ENCODE measurements around the gene PIK3R5.
"Not testable (repeated sequence)": the region's sequence is repeated elsewhere in the genome, so short reads cannot be mapped to it uniquely, and the experiment has no call there.

Gene PIK3R5

DNA sequence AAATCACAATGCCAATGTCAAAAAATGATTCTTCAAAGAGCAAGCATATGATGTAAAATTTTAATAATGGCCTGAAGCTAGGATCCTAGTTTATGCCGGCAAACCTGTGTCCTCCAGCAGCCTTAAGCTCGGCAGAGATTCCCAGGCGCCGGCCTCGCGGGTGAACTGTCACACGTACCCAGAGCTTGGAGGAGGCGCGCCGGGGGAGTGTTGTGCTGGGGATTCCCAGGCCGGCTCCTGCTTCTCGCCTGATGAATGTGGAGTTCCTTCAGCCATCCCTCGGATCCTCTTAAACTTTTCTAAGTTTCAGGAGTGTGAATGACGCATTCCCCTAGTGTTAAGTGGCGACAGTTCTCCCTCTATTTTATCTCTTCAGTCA, 36.7 kb upstream of the PIK3R5 start:
- TF ChIP-seq JUND (IDR thresholded peaks at IDR 0.05; ENCODE audit: low read depth) = no peak
- in situ Hi-C loops (cut with HindIII; ENCODE audit: low pct_unique_long_range_greater_than_20kb, low sequenced_read_pairs) = no loop called here
- DNase-seq (ENCODE audit: low read depth in 1 of 2, low spot score in 1 of 2) = no peak

DNA sequence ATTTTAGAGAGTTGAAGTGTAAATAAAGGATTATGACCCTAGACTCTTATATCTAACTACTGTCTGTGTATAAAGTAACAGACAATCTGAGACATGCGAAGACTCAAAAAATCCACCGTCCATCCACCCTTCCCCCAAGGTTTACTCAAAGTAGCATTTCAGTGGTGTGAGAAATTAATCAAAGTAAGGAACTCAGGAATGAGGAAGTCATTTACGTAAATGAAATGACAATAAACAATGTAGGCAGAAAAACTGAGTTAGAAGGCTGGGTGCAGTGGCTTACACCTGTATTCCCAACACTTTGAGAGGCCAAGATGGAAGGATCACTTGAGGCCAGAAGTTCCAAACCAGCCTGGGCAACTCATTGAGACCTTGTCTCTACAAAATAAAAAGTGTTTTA, 36.1 kb upstream of the PIK3R5 start:
- no peak for DNase-seq (ENCODE audit: low read depth in 1 of 2, low spot score in 1 of 2)
- in situ Hi-C loops (cut with HindIII; ENCODE audit: low pct_unique_long_range_greater_than_20kb, low sequenced_read_pairs) = no loop called here
- TF ChIP-seq JUND (IDR thresholded peaks at IDR 0.05; ENCODE audit: low read depth) = no peak

DNA sequence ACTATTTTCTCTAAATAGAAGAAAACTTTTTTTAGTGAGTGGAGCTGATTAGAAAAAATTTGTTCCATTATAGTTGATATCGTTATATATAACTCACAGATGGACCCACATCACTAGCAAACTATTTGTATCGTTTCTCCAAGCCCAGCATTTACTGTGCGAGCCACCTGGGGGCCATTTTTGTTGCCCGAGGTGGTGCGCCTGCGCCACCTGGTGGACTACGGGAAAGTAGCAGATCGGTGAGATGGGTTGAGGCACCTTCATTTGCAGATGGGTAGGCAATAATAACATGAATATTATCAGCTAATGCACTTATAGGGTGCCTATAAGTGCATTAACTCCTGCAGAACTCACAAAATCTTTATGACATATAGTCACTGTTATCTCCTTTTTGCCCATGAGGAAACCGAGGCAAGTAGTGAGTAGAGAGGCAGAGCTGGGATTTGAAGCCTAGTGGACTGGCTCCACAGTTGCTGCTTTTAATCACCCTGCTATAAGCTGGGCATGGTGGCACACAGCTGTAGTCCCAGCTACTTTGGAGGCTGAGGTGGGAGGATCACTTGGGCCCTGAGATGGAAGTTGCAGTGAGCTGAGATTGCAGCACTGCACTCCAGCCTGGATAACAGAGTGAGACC, 32.6 kb upstream of the PIK3R5 start:
- in situ Hi-C loops (cut with HindIII; ENCODE audit: low pct_unique_long_range_greater_than_20kb, low sequenced_read_pairs) = no loop called here
- DNase-seq (ENCODE audit: low read depth in 1 of 2, low spot score in 1 of 2) = peak; percentile 44 to 72
- no peak for TF ChIP-seq JUND (IDR thresholded peaks at IDR 0.05; ENCODE audit: low read depth)

DNA sequence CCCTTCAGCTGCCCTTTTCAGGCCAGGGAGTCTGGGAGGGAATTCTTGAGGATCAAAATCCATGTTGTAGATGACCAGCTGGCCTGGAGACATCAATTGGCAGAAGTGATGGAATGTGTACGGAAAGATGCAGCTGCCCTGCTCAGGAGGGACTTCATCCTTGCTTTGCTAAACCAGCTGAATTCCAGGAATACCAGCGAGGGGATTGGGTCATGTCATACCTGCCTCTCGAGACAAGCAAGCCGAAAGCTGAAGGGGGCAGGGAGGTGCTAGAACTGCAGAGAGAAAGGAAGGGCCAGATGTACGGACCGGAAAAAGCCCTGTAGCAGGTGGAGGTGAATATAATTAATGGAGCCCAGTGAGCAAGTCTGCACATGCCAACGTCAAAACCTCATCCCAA, 30.2 kb upstream of the PIK3R5 start:
- no peak for TF ChIP-seq JUND (IDR thresholded peaks at IDR 0.05; ENCODE audit: low read depth)

DNA sequence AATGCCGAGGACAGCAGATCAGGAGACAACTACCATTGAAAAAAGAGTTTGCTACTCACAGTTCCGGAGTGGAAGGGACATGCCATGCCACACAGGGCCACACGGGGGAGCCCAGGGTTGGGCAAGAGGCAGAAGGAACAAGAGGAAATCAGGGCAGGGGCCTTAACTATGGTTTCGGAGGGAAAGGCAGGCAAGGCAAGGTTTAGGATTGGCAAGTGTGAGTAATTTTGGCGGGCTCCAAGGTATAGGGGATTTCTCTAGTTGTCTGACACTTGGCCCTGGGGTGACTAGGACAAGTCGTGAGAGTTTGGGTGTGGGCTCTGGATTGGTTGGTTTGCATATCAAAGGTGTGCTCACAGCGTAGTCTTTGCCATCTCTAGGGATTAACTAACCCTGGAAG, 28.8 kb upstream of the PIK3R5 start:
- in situ Hi-C loops (cut with HindIII; ENCODE audit: low pct_unique_long_range_greater_than_20kb, low sequenced_read_pairs) = no loop called here
- TF ChIP-seq JUND (IDR thresholded peaks at IDR 0.05; ENCODE audit: low read depth) = no peak
- peak in 1 of 2 experiments; percentile 64 for DNase-seq (ENCODE audit: low read depth in 1 of 2, low spot score in 1 of 2)

More for the DNA sequence above, 30.2 kb upstream of the PIK3R5 start:
- in situ Hi-C loops (cut with HindIII; ENCODE audit: low pct_unique_long_range_greater_than_20kb, low sequenced_read_pairs) = no loop called here
- no peak for DNase-seq (ENCODE audit: low read depth in 1 of 2, low spot score in 1 of 2)

DNA sequence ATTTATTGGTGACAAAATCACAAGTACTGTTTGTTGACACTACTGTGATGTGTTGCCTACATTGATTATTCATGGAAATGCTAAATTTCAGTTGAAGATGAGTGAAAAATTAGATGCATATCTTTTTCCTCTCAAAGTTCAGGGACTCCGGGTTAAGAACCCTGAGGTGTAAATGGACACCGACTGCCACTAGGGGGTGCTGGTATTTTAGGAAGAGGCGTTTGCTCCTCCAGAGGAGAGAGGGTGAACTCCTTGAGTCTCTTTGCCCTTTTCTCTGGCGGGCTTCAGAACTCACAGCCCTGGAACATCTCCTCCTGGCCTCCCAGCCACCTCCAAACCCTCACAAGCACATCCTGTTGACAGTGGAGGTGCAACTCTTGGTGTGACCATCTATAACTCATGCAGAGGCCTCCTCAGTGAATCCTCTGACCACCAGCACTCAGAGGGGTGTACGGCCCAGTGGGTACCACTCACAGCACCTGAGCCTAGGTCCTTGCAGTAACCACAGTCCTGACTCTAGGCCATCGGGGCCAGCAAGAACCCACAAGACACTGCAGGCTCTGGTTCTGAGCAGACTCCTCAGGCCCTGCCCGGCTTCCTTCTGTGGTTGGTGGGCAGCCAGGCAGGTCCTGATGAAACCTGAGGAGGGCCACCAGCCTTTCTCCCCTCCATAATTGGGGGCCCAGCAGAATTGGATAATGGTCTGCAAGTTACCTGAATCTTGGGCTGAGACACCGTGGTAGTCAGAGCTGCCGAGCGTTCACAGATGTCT, 26.2 kb upstream of the PIK3R5 start:
- DNase-seq (ENCODE audit: low read depth in 1 of 2, low spot score in 1 of 2) = peak in 1 of 2 experiments; percentile 82
- in situ Hi-C loops (cut with HindIII; ENCODE audit: low pct_unique_long_range_greater_than_20kb, low sequenced_read_pairs) = no loop called here
- TF ChIP-seq JUND (IDR thresholded peaks at IDR 0.05; ENCODE audit: low read depth) = no peak

DNA sequence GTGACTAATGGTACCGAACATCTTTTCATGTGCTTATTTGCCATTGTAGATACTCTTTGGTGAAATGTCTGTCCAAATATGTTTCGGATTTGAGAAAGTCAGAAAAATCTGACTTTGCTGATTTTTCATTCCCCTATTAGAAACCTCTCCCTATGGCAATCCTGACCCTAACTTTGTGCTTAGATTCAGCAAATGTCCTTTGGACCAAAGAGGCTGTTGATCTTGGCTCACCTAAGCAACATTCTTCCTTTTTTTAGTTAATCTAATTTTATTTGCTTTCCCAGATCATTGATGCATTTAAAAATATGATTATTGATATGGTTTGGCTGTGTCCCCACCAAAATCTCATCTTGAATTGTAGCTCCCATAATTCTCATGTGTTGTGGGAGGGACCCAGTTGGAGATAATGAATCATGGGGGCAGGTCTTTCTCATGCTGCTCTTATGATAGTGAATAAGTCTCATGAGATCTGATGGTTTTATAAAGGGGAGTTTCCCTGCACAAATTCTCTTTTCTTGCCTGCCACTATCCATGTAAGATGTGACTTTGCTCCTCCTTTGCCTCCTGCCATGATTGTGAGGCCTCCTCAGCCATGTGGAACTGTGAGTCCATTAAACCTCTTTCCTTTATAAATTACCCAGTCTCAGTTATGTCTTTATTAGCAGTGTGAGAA, 22.9 kb upstream of the PIK3R5 start:
- DNase-seq (ENCODE audit: low read depth in 1 of 2, low spot score in 1 of 2); in situ Hi-C loops (cut with HindIII; ENCODE audit: low pct_unique_long_range_greater_than_20kb, low sequenced_read_pairs): not testable (repeated sequence)

DNA sequence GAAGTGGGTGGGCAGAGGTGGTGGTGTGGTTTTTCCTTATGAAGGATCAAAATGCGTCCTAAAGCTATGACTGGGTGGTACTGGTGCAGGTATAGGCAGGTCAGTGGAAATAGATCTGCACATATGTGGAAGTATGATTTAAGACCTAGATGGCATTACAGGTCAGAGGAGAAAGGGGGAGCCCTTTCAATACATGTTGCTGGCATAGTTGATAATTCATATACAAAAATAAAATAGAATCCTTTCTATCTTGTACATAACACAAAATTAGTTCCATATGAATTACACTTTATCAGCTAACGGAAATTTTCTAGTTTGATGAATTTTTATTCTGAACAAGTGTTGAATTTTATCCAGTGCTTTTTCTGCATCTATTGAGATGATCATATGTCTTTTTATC, 20.8 kb upstream of the PIK3R5 start:
- in situ Hi-C loops (cut with HindIII; ENCODE audit: low pct_unique_long_range_greater_than_20kb, low sequenced_read_pairs) = no loop called here
- DNase-seq (ENCODE audit: low read depth in 1 of 2, low spot score in 1 of 2) = no peak
- no peak for TF ChIP-seq JUND (IDR thresholded peaks at IDR 0.05; ENCODE audit: low read depth)

DNA sequence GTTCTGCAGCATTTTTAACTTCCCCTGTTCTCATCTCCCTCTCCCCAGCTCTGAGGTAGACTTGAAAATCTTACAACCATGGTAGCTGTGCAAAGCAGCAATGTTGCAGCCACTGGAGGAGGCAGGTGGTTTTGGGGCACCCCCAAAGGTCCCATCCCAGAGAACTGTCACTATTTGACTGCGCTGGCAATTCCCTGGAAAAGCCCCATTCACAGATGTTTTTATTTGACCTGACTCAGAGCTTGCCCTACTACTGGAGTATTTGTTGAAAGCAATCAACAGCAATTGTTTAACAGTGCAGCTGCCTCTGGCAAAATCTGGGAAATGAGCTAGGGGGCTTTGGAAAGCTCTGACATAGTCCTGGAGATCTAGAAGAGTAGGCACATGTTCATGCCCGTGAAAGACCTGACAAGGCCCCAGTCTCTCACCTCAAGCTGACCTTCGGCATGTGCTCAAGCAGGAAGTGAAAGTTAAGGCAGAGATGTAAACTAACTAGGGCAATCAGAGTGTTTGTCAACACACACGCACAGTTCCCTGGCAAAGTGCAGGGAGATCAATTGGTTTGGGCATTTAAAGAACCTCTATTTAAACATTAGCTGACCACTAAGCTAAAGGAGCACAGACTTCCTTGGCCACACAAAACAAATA, 19.7 kb upstream of the PIK3R5 start:
- DNase-seq (ENCODE audit: low read depth in 1 of 2, low spot score in 1 of 2) = no peak
- no peak for TF ChIP-seq JUND (IDR thresholded peaks at IDR 0.05; ENCODE audit: low read depth)
- in situ Hi-C loops (cut with HindIII; ENCODE audit: low pct_unique_long_range_greater_than_20kb, low sequenced_read_pairs) = no loop called here

DNA sequence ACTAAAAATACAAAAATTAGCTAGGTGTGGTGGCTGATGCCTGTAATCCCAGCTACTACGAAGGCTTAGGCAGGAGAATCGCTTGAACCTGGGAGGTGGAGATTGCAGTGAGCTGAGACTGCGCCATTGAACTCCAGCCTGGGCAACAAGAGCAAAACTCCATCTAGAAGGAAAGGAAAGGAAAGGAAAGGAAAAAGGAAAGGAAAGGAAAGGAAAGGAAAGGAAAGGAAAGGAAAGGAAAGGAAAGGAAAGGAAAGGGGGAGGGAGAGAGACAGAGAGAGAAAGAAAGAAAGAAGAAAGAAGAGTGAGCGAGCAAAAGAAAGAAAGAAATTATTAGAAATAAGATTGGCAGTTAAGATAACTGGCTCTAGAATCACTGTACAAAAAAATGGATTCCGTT, 18.7 kb upstream of the PIK3R5 start:
- DNase-seq (ENCODE audit: low read depth in 1 of 2, low spot score in 1 of 2); in situ Hi-C loops (cut with HindIII; ENCODE audit: low pct_unique_long_range_greater_than_20kb, low sequenced_read_pairs): not testable (repeated sequence)

DNA sequence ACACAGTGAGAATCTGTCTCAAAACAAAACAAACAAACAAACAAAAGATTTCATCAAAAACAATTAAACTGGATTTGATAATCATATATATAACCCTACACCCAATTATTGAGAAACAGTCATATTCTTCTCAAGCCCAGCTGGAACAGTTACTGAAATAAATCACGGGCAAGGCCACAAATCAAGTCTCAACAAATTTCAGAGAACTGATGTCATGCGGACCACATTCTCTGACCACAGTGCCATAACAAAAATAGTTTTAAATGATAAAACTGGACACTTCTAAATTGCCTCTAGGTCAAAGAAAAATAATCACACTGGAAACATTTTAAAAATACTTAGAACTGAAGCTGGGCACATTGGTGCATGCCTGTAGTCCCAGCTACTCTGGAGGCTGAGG, 15.9 kb upstream of the PIK3R5 start:
- in situ Hi-C loops (cut with HindIII; ENCODE audit: low pct_unique_long_range_greater_than_20kb, low sequenced_read_pairs) = no loop called here

DNA sequence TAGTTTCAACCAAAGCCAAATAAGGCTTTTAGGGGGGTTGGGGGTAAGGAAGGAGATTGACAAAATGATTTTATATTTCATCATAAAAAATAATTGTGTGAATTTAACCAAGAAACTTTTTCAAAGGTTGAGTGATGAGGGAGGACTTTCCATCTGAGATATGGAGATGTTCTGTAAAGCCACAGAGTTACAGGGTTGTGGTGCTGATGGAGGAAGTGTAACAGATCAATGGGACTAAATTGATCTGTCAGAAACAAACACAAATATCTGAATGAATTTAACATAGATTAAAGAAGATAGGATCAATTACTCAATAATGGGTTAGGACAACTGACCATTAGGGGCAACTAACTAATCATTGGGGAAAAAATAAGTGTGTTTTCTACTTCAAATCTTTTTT, 14.2 kb upstream of the PIK3R5 start:
- in situ Hi-C loops (cut with HindIII; ENCODE audit: low pct_unique_long_range_greater_than_20kb, low sequenced_read_pairs) = no loop called here
- DNase-seq (ENCODE audit: low read depth in 1 of 2, low spot score in 1 of 2) = no peak
- no peak for TF ChIP-seq JUND (IDR thresholded peaks at IDR 0.05; ENCODE audit: low read depth)

More for the DNA sequence above, 15.9 kb upstream of the PIK3R5 start:
- DNase-seq (ENCODE audit: low read depth in 1 of 2, low spot score in 1 of 2) = no peak
- no peak for TF ChIP-seq JUND (IDR thresholded peaks at IDR 0.05; ENCODE audit: low read depth)

DNA sequence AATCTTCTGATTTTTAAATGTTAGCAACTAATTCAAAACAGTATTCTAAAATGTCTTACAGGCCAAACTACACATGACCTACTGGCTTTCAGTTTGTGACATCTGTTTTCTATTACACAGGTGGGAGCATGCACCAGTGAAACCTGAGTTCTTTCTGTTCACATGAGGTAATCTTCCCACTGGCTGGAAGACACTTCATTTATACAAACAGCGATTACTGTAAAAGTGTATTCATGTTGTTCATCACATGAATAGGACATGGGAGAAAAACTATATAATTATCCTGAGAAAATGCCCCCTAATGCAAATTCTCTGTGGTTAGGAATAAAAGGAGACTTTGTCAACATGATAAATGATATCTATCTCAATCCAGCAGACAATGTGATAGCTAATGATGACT, 11.1 kb upstream of the PIK3R5 start:
- no peak for DNase-seq (ENCODE audit: low read depth in 1 of 2, low spot score in 1 of 2)
- TF ChIP-seq JUND (IDR thresholded peaks at IDR 0.05; ENCODE audit: low read depth) = no peak
- in situ Hi-C loops (cut with HindIII; ENCODE audit: low pct_unique_long_range_greater_than_20kb, low sequenced_read_pairs) = no loop called here

All from T47D (cell line).